ENCODE data around the gene IPCEF1.

The IPCEF1 gene

GRCh38 chr6:154229786-154230185 lies 126.8 kb downstream of the IPCEF1 start:
- TF ChIP-seq POLR2AphosphoS5 (IDR thresholded peaks at IDR 0.05; ENCODE audit: borderline replicate concordance, low read depth, low read length): no peak
- TF ChIP-seq EZH2 (IDR thresholded peaks at IDR 0.05): no peak
- TF ChIP-seq FOXP2 (optimal IDR thresholded peaks at IDR 0.05; ENCODE audit: control extremely low read depth, extremely low read length, insufficient read depth): no peak
- no peaks in the 10 kb centered on the region for H3K9me3 ChIP-seq (ENCODE audit: low read depth, low read length)
- H3K4me3 ChIP-seq: no peak overlapping the region
- H3K36me3 ChIP-seq (ENCODE audit: insufficient read depth, low read length): no peaks in the 10 kb centered on the region
- no peak overlapping the region for H3K27ac ChIP-seq
- H3K9ac ChIP-seq (ENCODE audit: insufficient read length): no peak overlapping the region
- no peak for DNase-seq (ENCODE audit: low read depth, low spot score)

- no peaks in the 10 kb centered on the region for H3K9me3 ChIP-seq (ENCODE audit: low read depth, low read length)
These were observed 128.1 kb downstream of the IPCEF1 start for GRCh38 chr6:154228521-154228905.

GRCh38 chr6:154227862-154228520 lies 128.6 kb downstream of the IPCEF1 start:
- TF ChIP-seq FOXP2 (optimal IDR thresholded peaks at IDR 0.05; ENCODE audit: control extremely low read depth, extremely low read length, insufficient read depth) (no peak), POLR2AphosphoS5 (IDR thresholded peaks at IDR 0.05; ENCODE audit: borderline replicate concordance, low read depth, low read length) (no peak), EZH2 (IDR thresholded peaks at IDR 0.05) (no peak)
- H3K27ac ChIP-seq: no peak overlapping the region
- no peak for DNase-seq (ENCODE audit: low read depth, low spot score)
- no peaks in the 10 kb centered on the region for H3K9me3 ChIP-seq (ENCODE audit: low read depth, low read length)
- no peak overlapping the region for H3K9ac ChIP-seq (ENCODE audit: insufficient read length)
- H3K4me3 ChIP-seq: no peak overlapping the region
- no peaks in the 10 kb centered on the region for H3K36me3 ChIP-seq (ENCODE audit: insufficient read depth, low read length)

More at GRCh38 chr6:154228521-154228905, 128.1 kb downstream of the IPCEF1 start:
- H3K36me3 ChIP-seq (ENCODE audit: insufficient read depth, low read length): no peaks in the 10 kb centered on the region
- DNase-seq (ENCODE audit: low read depth, low spot score): no peak
- H3K4me3 ChIP-seq: no peak overlapping the region
- no peak overlapping the region for H3K9ac ChIP-seq (ENCODE audit: insufficient read length)
- no peak overlapping the region for H3K27ac ChIP-seq
- TF ChIP-seq FOXP2 (optimal IDR thresholded peaks at IDR 0.05; ENCODE audit: control extremely low read depth, extremely low read length, insufficient read depth) (no peak), POLR2AphosphoS5 (IDR thresholded peaks at IDR 0.05; ENCODE audit: borderline replicate concordance, low read depth, low read length) (no peak), EZH2 (IDR thresholded peaks at IDR 0.05) (no peak)

- no peaks in the 10 kb centered on the region for H3K36me3 ChIP-seq (ENCODE audit: insufficient read depth, low read length)
- H3K4me3 ChIP-seq: no peak overlapping the region
These were observed 130.1 kb downstream of the IPCEF1 start for GRCh38 chr6:154226461-154226860.

GRCh38 chr6:154223296-154223695 lies 133.3 kb downstream of the IPCEF1 start:
- Histone ChIP-seq H3K9ac (ENCODE audit: insufficient read length) (no peak overlapping the region), H3K36me3 (ENCODE audit: insufficient read depth, low read length) (no peaks in the 10 kb centered on the region), H3K9me3 (ENCODE audit: low read depth, low read length) (no peaks in the 10 kb centered on the region), H3K4me3 (no peak overlapping the region), H3K27ac (no peak overlapping the region)
- TF ChIP-seq EZH2 (IDR thresholded peaks at IDR 0.05) (no peak), FOXP2 (optimal IDR thresholded peaks at IDR 0.05; ENCODE audit: control extremely low read depth, extremely low read length, insufficient read depth) (no peak), POLR2AphosphoS5 (IDR thresholded peaks at IDR 0.05; ENCODE audit: borderline replicate concordance, low read depth, low read length) (no peak)
- no peak for DNase-seq (ENCODE audit: low read depth, low spot score)

More at GRCh38 chr6:154226461-154226860, 130.1 kb downstream of the IPCEF1 start:
- TF ChIP-seq POLR2AphosphoS5 (IDR thresholded peaks at IDR 0.05; ENCODE audit: borderline replicate concordance, low read depth, low read length): no peak
- no peak for DNase-seq (ENCODE audit: low read depth, low spot score)
- no peak overlapping the region for H3K27ac ChIP-seq
- H3K9me3 ChIP-seq (ENCODE audit: low read depth, low read length): no peaks in the 10 kb centered on the region
- H3K9ac ChIP-seq (ENCODE audit: insufficient read length): no peak overlapping the region

- Histone ChIP-seq H3K9me3 (ENCODE audit: low read depth, low read length) (no peaks in the 10 kb centered on the region), H3K36me3 (ENCODE audit: insufficient read depth, low read length) (no peaks in the 10 kb centered on the region), H3K9ac (ENCODE audit: insufficient read length) (no peak overlapping the region), H3K27ac (no peak overlapping the region), H3K4me3 (no peak overlapping the region)
- no peak for TF ChIP-seq POLR2AphosphoS5 (IDR thresholded peaks at IDR 0.05; ENCODE audit: borderline replicate concordance, low read depth, low read length)
- DNase-seq (ENCODE audit: low read depth, low spot score): no peak
These were observed 133.9 kb downstream of the IPCEF1 start for GRCh38 chr6:154222716-154223115.

GRCh38 chr6:154219250-154219649 lies 137.4 kb downstream of the IPCEF1 start:
- Histone ChIP-seq H3K4me3 (no peak overlapping the region), H3K36me3 (ENCODE audit: insufficient read depth, low read length) (no peaks in the 10 kb centered on the region), H3K9me3 (ENCODE audit: low read depth, low read length) (no peaks in the 10 kb centered on the region), H3K9ac (ENCODE audit: insufficient read length) (no peak overlapping the region), H3K27ac (no peak overlapping the region)
- TF ChIP-seq POLR2AphosphoS5 (IDR thresholded peaks at IDR 0.05; ENCODE audit: borderline replicate concordance, low read depth, low read length) (no peak), FOXP2 (optimal IDR thresholded peaks at IDR 0.05; ENCODE audit: control extremely low read depth, extremely low read length, insufficient read depth) (no peak), EZH2 (IDR thresholded peaks at IDR 0.05) (no peak)
- DNase-seq (ENCODE audit: low read depth, low spot score): no peak

GRCh38 chr6:154218787-154219186 lies 137.8 kb downstream of the IPCEF1 start:
- H3K9me3 ChIP-seq (ENCODE audit: low read depth, low read length): no peaks in the 10 kb centered on the region
- no peak overlapping the region for H3K4me3 ChIP-seq
- H3K9ac ChIP-seq (ENCODE audit: insufficient read length): no peak overlapping the region
- no peak for TF ChIP-seq POLR2AphosphoS5 (IDR thresholded peaks at IDR 0.05; ENCODE audit: borderline replicate concordance, low read depth, low read length)
- no peak for TF ChIP-seq FOXP2 (optimal IDR thresholded peaks at IDR 0.05; ENCODE audit: control extremely low read depth, extremely low read length, insufficient read depth)
- TF ChIP-seq EZH2 (IDR thresholded peaks at IDR 0.05): no peak
- H3K36me3 ChIP-seq (ENCODE audit: insufficient read depth, low read length): no peaks in the 10 kb centered on the region
- H3K27ac ChIP-seq: no peak overlapping the region
- DNase-seq (ENCODE audit: low read depth, low spot score): no peak

GRCh38 chr6:154218301-154218700 lies 138.3 kb downstream of the IPCEF1 start:
- Histone ChIP-seq H3K9me3 (ENCODE audit: low read depth, low read length) (no peaks in the 10 kb centered on the region), H3K4me3 (no peak overlapping the region), H3K9ac (ENCODE audit: insufficient read length) (no peak overlapping the region), H3K27ac (no peak overlapping the region), H3K36me3 (ENCODE audit: insufficient read depth, low read length) (no peaks in the 10 kb centered on the region)
- TF ChIP-seq POLR2AphosphoS5 (IDR thresholded peaks at IDR 0.05; ENCODE audit: borderline replicate concordance, low read depth, low read length) (no peak), EZH2 (IDR thresholded peaks at IDR 0.05) (no peak), FOXP2 (optimal IDR thresholded peaks at IDR 0.05; ENCODE audit: control extremely low read depth, extremely low read length, insufficient read depth) (no peak)
- DNase-seq (ENCODE audit: low read depth, low spot score): no peak

Data from SK-N-MC (cell line).